GM19240 (cell line): ENCODE measurements around the gene UGDH.
"Not testable (repeated sequence)": the region's sequence is repeated elsewhere in the genome, so short reads cannot be mapped to it uniquely, and the experiment has no call there.

ENCODE experiments used
- DNase-seq: peaks from one replicate; pipeline ENCODE4 v3.0.0; 2011; ENCODE audit warnings: low spot score; ENCODE audit not compliant: insufficient read length

UGDH gene

DNA sequence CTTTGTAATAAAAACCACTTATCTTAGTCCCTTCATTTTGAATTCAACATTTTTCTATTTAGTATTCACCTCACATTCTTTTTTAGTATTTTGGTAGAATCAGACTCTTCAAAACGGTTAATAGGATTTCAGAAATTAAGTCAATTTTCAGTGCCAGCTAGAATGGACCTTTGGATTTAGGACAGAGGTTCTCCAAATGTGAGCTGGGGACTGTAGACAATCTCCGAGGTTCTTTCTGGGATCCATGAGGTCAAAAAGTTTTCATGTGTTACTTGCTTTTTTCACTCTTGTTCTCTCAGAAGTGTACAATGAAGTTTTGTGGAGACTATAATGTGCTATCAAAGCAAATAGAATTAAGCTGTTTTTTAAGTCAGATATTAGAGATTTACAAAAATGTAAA lies 2.3 kb upstream of the UGDH start:
- DNase-seq: no peak

DNA sequence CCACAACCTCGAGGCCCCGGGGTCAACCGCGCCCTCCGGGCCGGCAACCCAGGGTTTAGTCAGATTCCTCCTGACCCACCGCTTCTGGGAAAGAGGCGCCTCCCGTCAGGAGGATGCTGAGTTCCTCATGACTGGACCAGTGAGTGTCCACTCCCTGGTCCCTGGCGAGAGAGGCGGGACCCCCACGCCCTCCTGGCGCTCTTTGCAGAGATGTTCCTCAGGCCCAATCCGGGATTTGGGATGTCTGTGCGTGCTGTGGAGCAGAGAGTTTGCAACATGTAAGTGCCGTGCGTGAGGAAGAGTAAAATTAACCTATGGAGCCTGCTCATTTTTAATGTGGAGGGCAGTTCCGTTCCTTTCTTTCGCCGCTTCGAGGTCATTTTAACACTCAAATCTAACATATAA lies 824 bp upstream of the UGDH start:
- DNase-seq: no peak

DNA sequence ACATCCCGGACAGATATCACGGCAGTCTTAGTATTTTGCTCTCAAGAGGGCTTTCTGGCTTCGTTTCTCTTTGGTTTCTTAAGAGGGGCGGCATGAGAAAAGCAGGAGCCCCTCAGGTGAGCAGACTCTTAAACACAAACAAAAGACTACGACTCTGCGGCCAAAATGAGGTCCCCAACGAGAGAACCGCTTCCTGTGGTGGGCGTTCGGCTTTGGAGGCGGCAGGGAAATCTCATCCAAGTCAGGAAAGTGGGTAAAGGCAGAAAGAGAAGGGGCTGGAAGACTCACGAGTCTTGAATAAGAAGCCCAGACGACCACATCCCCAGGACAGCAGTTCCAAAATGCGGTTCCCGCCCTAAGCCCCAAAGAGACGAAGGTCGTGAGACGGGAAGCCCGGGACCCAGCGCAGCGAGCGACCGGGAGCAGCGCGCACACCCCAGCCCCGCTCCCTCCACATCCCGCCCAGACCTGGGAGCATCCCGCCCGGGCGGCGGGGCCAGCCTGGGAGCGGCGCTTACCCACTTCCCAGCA lies 409 bp downstream of the UGDH start:
- DNase-seq: peak; percentile 6

DNA sequence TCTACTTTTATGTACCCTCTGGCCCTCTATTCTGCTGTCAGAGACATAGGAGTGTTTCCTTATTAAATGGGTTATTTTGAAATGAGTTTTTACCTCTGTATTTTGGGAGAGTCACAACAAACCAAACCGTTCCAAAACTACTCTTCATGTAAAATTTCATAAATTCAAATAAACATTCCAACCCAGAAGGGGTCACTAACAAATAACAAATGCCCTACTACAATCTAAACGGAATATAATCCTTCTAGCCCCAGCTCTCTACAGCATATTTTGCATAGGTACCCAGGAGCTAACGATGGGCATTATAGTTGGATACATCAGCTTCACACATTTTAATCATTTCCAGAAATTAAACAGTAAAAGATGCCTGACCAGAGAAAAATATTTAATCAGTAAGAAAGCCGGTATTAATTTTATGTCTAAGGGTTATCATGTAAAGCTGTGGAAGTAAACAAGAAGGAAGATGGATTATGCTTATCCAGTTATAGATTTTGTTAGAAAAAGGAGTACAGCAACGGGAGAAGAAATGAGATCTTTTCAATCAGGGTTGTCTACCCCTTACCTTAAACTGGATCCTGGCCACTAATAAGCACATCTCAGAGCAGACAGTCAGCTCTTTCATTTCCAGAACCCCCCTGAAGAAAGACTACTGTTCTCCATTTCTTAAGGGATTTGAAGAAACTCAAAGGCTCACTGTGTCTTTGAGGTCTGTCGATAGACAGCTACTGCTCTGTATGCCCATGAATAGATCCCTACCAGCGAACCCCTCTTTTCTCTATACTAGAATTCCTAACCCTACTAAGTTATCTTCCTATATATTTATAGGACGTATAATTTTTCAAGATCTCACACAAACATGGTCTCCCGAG lies 1.2 kb downstream of the UGDH start:
- no peak for DNase-seq

DNA sequence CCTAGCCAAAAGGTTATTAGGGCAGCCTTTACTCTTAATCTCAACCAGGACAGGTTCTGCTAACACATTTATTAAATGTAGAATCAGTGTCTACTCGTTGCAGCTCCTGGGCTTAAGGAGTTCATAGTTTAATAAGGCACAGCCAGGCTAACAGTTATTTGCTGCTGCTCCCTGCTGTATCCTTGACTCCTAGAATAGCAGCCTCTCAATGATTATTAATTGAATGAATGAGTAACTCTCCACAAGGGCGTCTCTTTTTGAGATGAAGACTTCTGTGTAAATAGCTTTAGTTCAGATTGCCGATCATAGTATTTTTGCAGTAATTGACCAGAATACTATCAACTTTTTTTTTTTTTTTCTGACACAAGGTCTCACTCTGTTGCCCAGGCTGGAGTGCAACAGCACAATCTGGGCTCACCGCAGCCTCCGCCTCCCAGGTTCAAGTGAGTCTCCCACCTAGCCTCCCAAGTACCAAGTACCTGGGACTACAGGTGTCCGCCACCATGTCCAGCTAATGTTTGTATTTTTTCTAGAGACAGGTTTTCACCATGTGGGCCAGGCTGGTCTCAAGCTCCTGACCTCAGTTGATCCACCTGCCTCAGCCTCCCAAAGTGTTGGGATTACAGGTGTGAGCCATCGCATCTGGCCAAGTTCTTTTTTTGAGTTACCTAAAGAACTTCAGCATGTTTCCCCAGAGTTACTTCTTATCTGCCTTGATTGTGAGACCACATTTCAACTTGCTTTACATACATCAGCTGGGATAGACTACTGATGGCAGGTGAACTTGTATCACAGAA lies 2.9 kb downstream of the UGDH start:
- DNase-seq: no peak

DNA sequence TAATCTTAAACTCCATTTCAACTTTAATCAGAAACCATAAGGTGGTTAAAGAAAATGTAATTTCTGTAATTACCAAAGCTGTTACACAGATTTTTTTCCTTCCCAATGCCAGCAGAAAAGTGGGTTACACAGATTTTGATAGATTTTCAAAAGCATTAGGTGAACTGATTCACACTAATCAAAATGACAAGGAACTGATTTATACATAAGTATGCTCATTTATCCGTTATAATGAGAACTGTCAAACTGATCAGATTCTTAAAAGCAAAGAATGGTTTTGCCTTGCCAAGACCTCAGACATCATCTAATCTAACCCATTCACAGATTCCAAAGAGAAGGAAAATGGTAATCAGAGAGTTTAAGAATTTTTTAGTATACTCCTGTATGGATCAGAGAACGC lies 5.2 kb downstream of the UGDH start:
- no peak for DNase-seq

DNA sequence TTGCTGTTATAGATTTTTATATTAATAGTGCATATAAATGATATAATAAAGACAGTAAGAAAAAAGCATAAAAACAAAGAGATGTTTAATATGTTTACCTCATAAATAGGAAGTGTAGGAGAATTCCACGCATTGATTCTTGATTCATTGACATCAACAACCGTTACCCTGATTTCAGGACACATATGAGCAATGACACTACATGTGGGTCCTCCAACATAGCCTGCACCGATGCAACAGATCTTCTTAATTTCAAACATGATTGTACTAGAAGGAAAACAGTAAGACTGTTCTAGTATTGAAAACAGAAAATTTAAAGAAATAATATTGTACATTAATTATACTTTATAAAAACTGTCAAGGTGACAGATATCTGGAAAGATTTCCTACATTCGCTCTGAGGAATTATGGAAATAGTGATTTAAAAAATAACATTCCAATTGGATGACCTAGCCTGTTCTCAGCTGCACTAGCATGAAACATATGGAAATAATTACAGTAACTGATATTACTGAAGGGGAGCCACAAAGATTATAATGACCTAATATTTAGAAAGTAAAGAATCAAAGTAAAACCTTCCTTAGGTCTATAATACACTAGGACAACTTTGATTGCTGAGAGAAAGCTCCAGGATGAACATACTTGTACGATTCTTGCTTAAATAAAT lies 5.9 kb downstream of the UGDH start:
- DNase-seq: no peak

DNA sequence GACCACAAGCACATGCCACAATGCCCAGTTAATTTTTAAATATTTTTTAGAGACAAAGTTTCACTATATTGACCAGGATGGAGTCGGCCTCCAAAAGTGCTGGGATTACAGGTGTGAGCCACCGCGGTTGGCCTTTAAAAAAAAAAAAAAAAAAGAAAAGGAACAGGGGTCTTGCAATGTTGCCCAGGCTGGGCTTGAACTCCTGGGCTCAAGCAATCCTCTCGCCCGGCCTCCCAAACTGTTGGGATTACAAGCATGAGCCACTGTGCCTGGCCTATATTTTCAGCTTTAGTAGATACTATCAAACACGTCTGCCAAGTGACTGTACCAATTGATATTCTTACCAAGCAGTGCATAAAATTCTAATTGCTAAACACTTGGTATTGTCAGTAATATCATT lies 8.8 kb downstream of the UGDH start:
- no peak for DNase-seq

DNA sequence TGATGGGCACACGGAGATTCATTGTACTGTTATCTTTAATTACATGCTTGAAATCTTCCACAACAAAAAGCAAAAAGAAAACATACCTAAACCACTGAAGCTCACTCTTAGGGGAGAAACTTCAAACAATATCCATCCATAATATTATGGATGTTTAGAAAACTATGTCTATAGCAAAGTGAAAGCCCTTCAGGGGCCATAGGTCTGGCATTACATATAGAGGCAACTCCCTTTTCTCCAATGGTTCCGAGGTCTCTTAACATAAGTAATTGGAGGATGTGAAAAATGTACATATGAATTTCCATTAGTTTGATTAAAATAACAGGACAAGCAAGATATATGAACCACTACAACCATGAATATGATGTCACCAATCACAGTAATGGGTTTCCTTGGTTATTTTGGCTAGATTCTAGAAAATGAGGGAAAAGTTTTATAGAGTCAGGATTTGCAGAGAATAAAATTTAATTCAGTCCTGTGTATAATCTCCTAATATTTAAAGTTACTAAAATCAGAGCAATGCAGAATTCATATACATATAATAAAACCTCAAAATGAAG lies 10.8 kb downstream of the UGDH start:
- no peak for DNase-seq

DNA sequence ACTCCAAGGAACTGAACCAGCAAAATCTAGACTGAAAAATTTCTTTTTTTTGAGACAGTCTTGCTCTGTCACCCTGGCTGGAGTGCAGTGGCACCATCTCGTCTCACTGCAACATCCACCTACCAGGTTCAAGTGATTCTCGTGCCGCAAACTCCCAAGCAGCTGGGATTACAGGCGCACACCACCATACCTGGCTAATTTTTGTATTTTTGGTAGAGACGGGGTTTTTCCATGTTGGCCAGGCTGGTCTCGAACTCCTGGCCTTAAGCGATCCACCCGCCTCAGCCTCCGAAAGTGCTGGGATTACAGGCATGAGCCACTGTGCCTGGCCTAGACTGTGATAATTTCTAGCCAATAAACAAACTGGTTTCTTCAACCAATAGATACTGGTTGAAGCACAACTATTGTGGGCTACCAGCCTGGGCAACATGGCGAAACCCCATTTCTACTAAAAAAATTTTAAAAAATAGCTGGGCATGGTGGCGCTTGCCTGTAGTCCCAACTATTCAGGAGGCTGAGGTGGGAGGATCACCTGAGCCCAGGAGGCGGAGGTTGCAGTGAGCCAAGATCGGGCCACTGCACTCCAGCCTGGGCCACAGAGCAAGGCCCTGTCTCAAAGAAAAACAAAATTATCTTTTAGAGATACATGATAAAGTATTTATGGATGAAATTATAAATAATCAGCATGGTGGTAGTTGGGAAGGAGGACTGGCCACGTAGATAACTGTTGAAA lies 11.4 kb downstream of the UGDH start:
- DNase-seq: not testable (repeated sequence)

DNA sequence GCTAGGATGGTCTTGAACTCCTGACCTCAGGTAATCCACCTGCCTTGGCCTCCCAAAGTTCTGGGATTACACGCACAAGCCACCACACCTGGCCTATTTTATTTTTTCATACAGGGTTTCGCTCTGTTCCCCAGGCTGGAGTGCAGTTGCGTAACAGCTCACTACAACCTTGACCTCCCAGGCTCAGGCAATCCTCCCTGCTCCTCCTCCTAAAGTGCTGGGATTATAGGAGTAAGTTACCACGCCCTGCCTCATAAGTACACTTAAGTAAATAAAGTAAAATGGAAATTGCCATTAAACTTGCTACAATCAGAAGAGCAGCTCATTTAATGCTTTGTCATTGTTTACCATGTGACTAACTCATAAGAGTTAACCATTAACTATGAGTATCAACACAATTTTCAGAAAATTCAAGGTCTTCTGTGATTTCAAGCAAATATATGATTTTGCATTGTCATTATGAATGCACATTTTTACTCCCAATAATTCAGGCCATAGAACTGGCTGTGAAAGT lies 12.3 kb downstream of the UGDH start:
- no peak for DNase-seq

DNA sequence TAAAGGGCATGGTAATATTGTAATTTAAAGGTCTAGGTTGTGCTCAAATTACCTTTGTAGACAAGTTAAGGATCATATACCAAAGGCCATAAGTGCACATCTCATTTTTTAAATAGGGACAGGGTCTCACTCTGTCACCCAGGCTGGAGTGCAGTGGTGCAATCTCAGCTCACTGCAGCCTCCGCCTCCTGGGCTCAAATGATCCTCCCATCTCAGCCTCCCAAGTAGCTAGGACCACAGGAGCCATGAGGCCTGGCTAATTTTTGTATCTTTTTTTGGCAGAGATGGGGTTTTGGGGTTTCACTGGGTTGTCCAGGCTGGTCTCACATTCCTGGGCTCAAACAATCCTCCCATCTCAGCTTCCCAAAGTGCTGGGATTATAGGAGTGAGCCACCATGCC lies 13.0 kb downstream of the UGDH start:
- not testable (repeated sequence) for DNase-seq

DNA sequence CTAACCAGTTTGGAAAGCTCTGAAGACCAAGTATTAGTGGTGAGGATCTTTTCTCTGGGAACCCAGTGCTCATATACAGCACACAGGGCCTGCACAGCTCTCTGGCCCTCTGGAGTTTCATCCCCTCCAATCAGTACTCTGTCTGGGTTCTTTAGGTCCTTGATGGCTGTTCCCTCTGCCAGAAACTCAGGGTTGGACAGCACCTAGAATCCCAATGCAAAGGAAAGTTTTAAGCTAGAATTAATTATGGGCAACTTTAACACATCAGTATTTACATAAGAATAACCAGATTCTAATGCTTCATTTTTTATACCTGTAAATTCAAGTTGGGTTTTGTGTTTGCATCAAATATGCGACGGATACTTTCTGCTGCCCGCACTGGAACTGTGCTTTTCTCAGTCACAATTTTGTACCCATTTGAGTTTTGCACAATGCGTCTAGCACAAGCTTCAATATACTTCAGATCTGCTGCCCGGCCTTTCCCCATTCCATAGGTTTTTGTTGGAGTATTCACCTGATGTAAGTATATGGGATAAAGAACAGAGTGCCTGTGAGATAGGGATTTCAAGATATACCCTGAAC lies 16.8 kb downstream of the UGDH start:
- DNase-seq: no peak

DNA sequence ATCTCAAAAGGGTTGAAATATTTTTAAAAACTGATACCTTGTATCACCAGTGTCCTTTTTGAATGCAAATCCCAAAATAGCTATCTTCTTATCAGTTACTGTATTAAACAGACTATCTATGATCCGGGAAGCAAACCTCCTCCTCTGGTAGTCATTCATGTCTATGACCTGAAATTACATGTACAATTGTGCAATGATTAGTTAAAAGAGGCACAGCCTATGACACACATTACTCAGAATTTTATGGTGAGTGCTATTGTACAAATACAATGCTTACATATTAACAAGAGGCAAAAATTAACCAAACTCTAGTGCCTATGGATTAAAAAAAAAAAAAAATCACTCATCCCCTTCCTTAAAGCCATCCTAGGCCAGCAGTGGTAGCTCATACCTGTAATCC lies 21.7 kb downstream of the UGDH start:
- no peak for DNase-seq

DNA sequence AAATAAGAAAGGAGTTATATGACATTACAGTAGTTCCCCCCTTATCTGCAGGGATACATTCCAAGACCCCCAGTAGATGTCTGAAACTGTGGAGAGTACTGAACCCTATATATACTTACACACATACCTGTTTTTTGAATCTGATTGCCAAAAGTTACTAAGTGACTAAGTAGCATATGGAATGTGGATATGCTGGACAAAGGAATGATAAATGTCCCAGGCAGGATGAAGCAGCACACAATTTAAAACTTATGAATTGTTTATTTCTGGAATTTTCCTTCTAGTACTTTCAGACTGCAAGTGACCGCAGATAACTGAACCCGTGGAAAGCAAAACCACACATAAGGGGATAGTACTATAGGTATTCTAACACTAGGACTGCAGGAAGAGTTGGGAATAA lies 22.7 kb downstream of the UGDH start:
- DNase-seq: no peak

DNA sequence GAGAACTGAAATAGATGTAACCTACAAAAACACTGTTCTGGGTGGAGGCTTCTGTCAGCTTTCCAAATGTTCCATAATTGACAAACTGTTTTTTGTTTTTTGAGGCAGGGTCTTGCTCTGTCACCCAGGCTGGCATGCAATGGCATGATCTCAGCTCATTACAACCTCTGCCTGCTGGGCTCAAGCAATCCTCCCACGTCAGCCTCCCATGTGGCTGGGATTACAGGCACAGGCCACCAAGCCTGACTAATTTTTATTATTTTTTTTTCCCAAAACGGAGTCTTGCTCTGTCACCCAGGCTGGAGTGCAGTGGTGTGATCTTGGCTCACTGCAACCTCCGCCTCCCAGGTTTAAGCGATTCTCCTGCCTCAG lies 24.6 kb downstream of the UGDH start:
- DNase-seq: not testable (repeated sequence)

DNA sequence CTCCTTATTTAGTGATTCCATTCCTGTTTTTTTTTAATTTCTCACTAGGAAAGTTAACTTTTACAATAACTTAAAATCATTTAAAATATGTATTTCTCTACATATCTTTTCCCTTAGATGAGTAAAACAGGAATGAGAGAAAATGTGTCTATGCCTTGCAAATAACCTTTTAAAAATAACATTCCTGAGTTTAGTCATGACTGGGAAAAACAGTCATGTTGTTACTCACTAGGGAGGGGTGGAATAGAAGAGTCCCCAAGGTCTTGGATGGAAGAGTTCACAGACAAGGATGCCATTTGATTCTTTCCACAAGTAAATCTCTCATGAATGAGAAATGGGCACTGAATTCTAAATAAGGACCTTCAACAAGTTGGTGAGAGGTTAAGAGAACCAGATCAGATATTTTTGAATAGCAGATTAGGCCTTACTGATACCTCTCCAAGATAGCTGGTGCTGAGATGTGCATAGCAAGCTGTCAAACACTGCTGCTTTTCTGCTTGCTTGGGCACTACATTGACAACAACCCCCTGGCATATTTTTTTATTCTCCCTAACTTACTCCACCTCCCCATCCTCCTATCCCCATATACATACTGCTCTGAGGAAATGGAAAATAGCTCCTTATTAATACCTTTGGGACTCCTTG lies 25.1 kb downstream of the UGDH start:
- no peak for DNase-seq

DNA sequence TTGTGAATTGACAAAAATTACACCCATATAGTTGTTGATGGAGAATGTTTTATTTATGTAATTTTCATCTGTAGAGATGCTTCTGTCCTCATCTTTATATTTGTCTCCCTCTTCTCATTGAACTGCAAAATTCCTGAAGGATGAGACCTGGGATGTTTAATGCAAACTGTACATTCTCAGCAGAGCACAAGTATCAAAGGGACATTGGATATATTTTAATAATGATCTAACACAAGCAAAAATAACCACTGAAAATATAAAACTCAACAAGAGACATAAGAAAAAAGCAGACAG lies 28.6 kb downstream of the UGDH start:
- no peak for DNase-seq

DNA sequence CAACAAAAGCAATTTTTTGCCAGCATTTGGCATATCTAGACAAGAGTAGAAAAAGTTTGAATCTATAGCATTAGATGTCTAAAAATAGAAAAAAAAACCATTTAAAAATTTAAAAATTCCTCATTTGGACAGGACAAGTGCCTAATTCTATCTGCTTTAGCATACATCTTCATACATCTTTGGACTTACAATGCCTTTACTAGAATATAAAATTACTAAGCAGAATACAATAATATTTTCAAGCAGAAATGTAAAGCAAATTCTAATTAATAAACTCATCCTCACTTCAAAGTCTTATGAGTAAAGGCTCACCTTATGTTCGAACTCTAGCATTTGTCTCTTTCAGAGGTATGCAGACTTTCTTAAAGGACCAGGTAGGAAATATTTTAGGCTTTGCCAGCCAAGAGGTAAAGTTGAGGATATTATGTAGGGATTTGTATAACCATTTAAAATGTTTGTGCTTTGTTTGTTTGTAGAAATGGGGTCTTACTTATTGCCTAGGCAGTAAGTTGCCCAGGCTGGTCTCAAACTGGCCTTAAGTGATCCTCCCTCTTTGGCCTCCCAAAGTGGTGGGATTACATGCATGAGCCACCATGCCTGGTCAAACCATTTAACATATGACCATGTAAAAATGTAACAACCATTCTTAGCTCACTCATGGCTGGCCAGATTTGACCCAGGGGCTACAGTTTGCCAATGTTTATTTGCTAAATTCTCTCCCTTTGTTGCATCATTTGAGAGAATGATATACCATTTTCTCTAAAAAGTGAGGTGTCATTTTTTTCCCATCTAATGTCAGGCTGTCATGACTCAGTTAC lies 29.1 kb downstream of the UGDH start:
- DNase-seq: no peak
